Activated effector memory CD4-positive, alpha-beta T cell treated with Interleukin-2 at 50 U/mL for 16 hours (primary cell): ENCODE data around the gene PIK3R1.
A peak's percentile ranks its signal among the peaks of the same experiment; 100 is the strongest.

Experiments
- DNase-seq: peaks from one replicate; pipeline ENCODE4 v3.0.0-alpha.2; 2020

Gene PIK3R1

GRCh38 chr5:68215208-68215897, at the start of gene PIK3R1:
PIK3R1 (plus strand) TSS chr5:68215756; CDS start chr5:68226676, 10,920 bp downstream.
- peak; percentile 91 for DNase-seq

DNA sequence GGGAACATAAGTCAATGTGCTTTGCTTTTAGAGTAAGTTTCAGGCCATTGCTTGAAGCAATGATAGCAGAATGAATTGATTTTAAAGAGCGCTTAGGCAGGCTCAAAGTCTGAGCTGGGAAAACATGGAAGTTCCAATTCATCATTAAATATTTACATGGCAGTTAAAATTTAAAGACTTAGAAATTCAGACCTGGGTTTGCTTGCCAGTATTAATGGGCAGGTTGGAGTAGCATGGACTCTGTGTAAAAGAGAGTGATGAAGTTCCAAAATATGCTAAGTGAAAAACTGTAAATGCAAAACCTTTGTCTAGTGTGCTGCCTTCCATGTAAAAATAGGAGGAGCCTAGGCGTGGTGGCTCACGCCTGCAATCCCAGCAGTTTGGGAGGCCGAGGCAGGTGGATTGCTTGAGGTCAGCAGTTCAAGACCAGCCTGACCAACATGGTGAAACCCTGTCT, 48.3 kb upstream of the PIK3R1 start:
- DNase-seq = no peak

- DNase-seq = no peak
Observed at GRCh38 chr5:68169903-68170302, 45.7 kb upstream of the PIK3R1 start.

GRCh38 chr5:68170826-68171558, 44.6 kb upstream of the PIK3R1 start:
- no peak for DNase-seq

DNA sequence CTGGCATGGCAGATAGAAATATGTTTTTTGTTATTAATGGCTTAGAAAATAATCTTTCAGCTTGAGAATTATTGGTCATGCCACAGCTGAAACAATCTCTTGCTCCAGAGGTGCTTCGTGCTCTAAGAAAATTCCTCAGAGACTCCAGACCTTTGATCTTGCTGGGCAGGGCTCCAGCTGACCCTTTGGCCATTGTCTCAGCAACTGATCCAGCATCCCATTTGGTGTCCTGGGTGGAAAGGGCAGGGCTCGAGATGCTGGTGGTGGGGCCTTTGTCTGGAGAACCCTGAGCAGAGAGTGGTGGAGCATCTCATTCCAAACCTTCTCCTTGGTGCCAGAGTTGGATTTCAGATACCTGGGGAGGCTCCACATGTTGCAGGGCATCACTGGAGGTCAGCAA, 43.2 kb upstream of the PIK3R1 start:
- no peak for DNase-seq

GRCh38 chr5:68173007-68173406, 42.5 kb upstream of the PIK3R1 start:
- no peak for DNase-seq

- DNase-seq = no peak
Observed at GRCh38 chr5:68176253-68176652, 39.3 kb upstream of the PIK3R1 start.

- DNase-seq = no peak
Observed at GRCh38 chr5:68176802-68177479, 38.6 kb upstream of the PIK3R1 start.

- DNase-seq = no peak
Observed at GRCh38 chr5:68177676-68178075, 37.9 kb upstream of the PIK3R1 start.

DNA sequence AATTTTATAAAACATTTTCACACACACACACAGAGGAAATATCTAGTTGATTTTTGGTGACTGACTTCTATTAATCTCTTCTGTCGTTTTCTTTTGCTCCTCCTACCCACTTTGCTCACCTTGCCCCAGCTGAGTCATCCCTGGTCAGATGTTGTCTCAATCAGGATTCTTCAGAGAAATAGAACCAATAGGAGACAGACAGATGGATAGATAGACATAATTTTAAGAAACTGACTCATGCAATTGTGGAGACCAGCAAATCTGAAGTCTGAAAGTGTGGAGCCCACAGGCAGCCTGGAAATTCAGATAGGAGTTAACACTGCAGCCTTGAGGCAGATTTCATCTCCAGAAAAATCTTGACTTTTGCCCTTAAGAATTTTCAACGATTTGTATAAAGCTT, 37.0 kb upstream of the PIK3R1 start:
- no peak for DNase-seq

DNA sequence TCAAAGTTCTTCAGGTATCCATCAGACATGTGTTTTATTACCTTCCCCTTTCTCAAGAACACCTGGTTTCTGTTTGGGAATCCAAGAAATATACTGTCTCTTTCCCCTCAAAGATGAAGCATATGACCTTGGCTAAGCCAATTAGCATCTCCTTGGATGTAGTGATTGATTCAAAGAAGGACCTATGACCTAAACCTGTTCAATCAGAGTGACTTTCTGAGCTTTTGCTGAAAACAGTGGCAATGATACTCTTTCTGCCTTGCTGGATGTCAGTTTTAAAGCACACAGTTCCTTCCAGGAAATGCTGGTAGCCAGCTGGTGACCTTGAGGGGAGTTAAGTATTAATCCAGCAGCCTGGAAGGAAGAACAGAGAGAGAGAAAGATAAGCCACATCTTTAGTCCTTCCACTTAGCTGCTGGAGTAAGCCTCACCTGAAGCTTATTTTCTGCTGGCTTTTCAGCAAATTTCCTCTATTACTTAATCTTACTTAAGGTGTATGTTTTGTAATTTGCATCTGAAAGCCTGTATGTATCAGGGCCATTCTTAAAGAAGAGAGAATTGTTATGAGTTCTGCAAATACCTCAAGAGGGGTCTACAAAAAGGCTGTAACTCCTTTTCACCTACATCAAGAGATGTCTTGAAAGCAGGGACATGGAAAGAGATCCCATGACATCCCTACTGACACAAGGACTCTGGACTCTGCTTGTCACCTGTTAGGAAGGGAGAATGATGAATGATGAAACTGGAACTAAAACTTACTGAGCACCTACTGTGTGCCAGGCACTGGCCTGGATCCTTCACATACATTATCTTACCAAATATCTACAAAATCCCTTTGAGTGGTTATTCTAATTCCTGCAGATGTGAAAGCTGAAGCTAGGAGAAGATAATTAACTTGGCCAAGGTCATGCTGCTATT, 35.2 kb upstream of the PIK3R1 start:
- DNase-seq = no peak

DNA sequence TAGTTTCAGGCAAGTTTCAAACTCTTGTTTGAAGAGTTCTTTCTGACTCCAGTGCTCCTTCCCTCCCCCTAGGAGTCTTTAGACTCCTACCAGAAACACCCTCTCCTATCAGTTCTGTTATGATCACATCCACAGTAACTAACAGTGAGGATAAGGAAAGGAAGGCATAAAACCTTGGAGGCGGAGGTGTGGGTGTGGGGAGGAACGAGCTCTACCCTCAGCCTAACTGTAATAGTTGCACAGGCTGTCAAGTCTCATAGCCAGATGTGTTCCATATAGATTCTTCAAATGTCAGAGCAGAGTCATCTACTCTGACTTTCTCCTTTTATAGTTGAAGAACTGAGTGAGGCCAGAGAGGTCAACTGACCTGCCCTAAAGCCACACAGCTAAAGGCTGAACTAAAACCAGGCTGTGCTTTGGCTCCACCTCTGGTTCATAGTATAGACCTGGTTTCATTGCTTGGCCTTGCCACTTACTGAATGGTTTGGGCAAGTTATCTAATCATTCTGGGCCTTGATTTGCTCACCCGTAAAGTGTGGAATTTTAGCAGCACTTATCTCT, 34.4 kb upstream of the PIK3R1 start:
- DNase-seq = no peak

GRCh38 chr5:68182094-68182493, 33.5 kb upstream of the PIK3R1 start:
- DNase-seq = no peak

GRCh38 chr5:68182534-68182933, 33.0 kb upstream of the PIK3R1 start:
- DNase-seq = no peak

DNA sequence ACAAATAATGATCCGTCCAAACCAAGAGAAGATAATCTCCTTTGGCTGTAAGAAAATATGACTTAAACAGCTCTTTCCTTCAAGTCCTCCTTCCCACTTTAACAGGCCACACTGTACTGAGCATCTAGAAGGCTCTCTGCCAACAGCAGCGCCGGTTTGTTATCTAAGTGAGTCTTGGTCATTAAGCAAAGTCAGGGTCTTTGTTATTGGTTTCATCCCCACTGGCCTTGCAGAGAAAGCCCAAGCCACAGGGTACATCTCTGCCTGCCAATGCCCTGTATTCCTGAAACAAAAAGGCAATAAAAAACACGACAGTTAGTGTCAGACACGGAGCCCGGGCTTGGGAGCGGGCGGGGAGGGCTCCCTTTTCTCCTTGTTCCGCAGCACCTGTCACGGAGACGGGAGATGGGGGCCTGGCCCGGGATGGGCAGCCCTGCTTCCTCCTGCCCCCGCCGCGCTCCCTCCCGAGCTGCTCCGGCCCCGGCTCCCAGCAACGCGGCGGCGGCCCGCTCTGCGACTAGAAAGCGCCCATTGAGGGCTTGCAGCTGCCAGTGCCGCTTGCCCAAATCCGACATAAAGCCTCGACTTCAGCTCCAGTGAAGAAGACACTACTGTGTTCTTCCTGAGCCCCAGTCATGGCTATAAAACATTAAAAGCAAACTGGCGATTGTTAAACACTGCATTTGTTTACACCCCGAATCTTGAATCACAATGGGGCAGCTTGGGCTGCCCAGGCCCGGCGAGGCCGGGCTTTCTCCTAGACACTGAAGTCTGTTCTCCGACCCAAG, 28.1 kb upstream of the PIK3R1 start:
- no peak for DNase-seq

GRCh38 chr5:68189171-68189570, 26.4 kb upstream of the PIK3R1 start:
- no peak for DNase-seq

DNA sequence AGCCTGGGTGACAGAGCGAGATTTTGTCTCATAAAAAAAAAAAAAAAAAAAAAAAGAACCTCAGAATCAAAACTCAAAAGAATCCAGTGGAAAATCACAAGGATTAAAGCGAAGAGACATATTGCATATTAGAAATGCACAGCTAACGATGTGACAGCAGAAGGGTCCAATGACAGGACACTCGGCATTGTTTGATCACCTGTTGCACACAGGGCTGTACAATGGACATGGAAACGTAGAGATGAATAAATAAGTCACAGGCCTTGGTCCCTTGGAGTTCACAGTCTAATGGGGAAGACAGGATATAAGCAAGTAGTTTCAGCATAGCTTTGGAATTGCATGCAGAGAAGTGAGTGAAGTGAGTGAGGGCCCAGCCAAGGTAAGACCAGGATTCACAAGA, 25.9 kb upstream of the PIK3R1 start:
- DNase-seq = no peak

DNA sequence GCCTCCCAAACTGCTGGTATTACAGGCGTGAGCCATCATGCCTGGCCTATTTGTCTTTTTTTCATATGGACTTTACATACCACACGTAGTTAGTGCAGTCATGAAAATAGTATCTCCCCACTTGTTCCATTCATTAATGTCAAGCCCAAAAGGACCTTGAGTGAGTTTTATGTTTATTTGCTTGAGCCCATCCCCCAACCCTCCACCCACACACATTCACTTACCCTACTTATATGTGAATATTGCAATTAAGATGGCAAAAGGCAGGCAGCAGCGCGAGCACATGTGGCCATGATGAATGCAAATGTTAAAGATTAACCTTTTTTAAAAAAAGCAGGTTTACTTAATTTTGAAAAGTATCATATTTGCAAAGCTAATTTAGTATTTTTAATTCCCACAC, 24.9 kb upstream of the PIK3R1 start:
- no peak for DNase-seq

DNA sequence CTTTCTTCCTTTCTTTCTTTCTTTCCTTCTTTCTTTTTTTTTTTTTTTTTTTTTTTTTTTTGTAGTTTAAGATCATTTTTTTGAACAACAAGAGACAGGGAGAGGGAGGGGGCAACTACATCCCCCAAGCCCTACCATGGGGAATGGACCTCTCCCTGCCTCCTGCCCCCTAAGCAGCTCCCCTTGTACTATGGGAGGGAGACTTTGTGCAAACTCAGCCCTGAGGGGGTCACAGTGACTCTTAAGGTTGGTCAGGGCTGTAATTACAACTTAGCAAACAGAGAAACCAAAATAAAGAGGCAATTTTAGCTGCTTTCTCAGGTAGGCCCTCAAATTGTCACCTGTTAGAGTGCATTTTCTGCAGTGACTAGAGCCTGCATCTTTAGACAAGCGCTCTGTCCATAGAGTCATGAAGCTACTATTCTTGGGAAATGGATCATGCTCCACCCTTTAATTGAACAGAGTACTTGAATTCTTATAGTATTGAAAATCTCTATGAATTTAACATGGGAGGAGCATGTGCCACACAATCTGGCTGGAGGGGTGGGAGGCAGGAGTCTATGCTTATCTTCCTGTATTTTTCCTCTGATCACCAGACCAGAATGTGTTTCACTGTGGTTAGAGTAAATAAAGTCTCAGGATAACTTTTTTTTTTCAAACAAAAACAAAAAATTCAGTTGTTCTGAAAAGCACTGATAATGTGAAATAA, 24.3 kb upstream of the PIK3R1 start:
- DNase-seq = no peak

GRCh38 chr5:68192679-68193060, 22.9 kb upstream of the PIK3R1 start:
- no peak for DNase-seq

- no peak for DNase-seq
Observed at GRCh38 chr5:68193481-68194036, 22.0 kb upstream of the PIK3R1 start.
